Activated CD4-positive, alpha-beta T cell treated with anti-CD3 and anti-CD28 coated beads for 36 hours (primary cell): ENCODE data around the gene ZNF629. TPM values are rescaled to one million over a fixed set of nuclear protein-coding genes. Genes with fewer than 3 reads are reported as not detected.

Experiments used
- ATAC-seq: fragments of 200-7000 bp; cut with Tn5 transposase; one replicate; pipeline ENCODE4 v1.10.0; 2021; ENCODE audit warnings: mild to moderate bottlenecking, moderate library complexity
- CTCF ChIA-PET: fragments of 350-600 bp; sonication (Branson Sonifier 250); formaldehyde crosslinking; loops from one replicate; lab custom pipeline; 2021; ENCODE audit warnings: antibody characterized with exemption; lab: Charles Lee
- POLR2A ChIA-PET: fragments of 350-600 bp; sonication (Branson Sonifier 250); formaldehyde crosslinking; loops from one replicate; lab custom pipeline; 2021; ENCODE audit warnings: antibody characterized with exemption, inconsistent platforms; lab: Charles Lee
- DNase-seq: peaks from one replicate; pipeline ENCODE4 v3.0.0-alpha.2; 2020
- H3K27ac Mint-ChIP-seq: one replicate; pipeline ENCODE4 v1.8.0; 2021; ENCODE audit warnings: mixed read lengths
- H3K27me3 Mint-ChIP-seq: one replicate; pipeline ENCODE4 v1.8.0; 2021; ENCODE audit warnings: mixed read lengths
- H3K36me3 Mint-ChIP-seq: one replicate; pipeline ENCODE4 v1.8.0; 2021; ENCODE audit warnings: low read depth, mixed read lengths
- H3K4me1 Mint-ChIP-seq: one replicate; pipeline ENCODE4 v1.8.0; 2021; ENCODE audit warnings: mixed read lengths
- H3K4me3 Mint-ChIP-seq: one replicate; pipeline ENCODE4 v1.8.0; 2021; ENCODE audit warnings: mild to moderate bottlenecking, moderate library complexity, mixed read lengths
- H3K9me3 Mint-ChIP-seq: one replicate; pipeline ENCODE4 v1.8.0; 2021; ENCODE audit warnings: low read depth, mixed read lengths
- intact Hi-C, 2 experiments: fragments of 100-400 bp; cut with DNase I in 1 of 2; cut with micrococcal nuclease in 1 of 2; formaldehyde crosslinking; loops; one replicate each; pipeline versions ENCODE4 v1.14.2 to v1.15.1; 2022 to 2024; cut with DNase I, micrococcal nuclease
- total RNA-seq, 2 experiments: library from RNA; stranded (reverse); gene quantifications; one replicate each; pipeline ENCODE4 v1.2.3, GENCODE V29; 2021

The ZNF629 gene
- total RNA-seq, 2 experiments from 2014 or later = 3.4 to 3.7 TPM

DNA sequence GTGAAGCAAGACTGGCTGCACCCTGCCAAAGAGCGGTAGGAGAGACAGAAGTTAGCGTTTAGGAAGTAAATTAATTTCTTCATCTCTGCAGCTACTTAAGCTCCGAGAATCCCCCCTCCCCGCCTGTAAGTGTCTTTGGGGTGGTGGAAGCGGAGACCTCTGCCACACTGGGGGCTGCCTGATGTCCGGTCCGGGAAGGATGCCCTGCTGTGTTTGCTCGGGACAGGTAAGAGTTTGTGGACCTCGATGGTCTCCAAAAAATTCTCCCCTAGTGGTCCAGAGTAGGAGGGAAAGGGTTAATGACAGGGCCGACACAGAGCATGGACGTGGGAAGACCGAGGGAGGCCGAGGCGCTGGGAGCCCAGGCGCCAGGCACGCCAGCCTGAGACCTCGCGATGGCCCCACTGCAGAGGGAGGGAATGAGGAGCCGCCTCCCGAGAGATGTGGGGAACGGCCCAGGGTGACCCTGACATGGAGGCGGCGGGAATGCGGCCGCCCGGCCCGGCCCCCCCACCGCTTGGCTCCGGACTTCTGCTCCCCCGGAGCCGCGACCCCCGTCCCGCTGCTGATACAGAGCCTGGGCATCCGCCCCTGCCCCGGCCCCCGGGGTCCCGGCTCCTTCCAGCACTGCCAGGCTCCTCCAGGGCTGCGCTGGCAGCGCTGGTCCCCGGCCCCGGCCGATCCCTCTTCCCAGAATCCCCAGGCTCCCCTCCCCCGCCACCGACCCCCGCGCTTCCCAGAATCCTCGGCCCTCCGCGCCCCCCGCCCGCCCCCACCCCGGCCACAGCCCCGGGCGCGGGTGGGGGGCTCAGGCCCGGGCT lies 680 bp downstream of the ZNF629 start:
- peak; percentile 57 for ATAC-seq
- Mint-ChIP-seq H3K27me3 (peaks cover 2% of the 10 kb centered on the region), H3K4me3 (peak overlapping the region; percentile 75), H3K4me1 (peaks cover 17% of the 10 kb centered on the region), H3K36me3 (peaks cover 7% of the 10 kb centered on the region), H3K27ac (no peak overlapping the region), H3K9me3 (no peaks in the 10 kb centered on the region)
- CTCF ChIA-PET = interaction anchor here (0.5 to 0.6 kb wide), 2 partner anchors 19 to 188 kb away, joined by 3 read pairs; no protein-coding TSS in a partner anchor
- intact Hi-C loops = no loop called here
- POLR2A ChIA-PET = interaction anchor here (0.6 kb wide), 1 partner anchor 24 kb away, joined by 5 read pairs; no protein-coding TSS in a partner anchor
- DNase-seq = peak; percentile 40

DNA sequence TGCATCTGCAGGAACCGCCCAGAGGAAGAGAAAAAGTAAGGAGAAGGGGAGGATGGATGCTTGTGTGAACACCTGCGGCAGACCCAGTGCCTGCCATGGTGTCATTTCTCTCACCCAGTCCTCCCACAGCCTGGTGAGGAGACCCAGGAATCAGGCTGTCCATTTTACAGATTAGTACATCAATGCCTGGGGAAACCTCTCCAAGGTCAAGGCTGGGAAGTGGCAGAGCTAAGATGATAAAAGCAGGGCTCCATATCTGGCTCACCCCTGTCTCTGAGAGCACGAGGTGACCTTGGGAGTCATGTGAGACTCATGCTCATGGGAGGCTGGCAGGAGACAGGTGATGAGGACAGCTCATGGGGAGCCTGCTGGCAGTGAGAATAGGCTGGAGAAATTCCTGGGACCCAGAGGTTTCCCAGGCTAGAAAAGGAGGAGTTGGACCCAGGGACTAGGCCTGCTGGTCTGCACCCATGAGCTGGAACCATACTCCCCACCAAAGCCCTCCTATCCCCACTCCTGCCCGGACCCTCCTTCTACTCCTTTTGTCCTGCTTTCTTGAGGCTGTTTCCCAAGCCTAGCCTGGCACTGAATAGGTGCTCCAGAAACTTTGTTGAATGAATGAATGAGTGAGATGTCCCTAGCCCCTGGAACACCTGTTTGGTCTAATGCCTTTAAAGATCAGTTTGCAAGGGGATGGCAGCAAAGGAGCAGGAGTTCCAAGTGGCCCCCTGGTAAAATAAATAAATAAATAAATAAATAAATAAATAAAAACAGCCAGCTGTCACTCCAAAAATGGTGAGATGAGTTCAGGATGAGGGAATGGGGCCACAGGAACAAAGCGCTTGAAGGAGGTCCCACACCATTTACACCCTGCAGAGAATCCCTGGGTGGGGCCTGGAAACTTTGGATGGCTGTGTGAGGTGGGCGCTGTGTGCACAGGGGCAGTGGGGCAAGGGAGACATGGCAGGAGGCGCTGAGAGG lies 1.6 kb downstream of the ZNF629 start:
- POLR2A ChIA-PET = interaction anchor here (0.6 kb wide), 1 partner anchor 23 kb away, joined by 5 read pairs; no protein-coding TSS in a partner anchor
- no peak overlapping the region for H3K27ac Mint-ChIP-seq
- peaks cover 17% of the 10 kb centered on the region for H3K4me1 Mint-ChIP-seq
- no peak for ATAC-seq
- H3K27me3 Mint-ChIP-seq = peaks cover 2% of the 10 kb centered on the region
- peak overlapping the region; percentile 75 for H3K4me3 Mint-ChIP-seq
- H3K36me3 Mint-ChIP-seq = peaks cover 7% of the 10 kb centered on the region
- no peak for DNase-seq
- H3K9me3 Mint-ChIP-seq = no peaks in the 10 kb centered on the region
- CTCF ChIA-PET = no interaction called here
- intact Hi-C loops = no loop called here

DNA sequence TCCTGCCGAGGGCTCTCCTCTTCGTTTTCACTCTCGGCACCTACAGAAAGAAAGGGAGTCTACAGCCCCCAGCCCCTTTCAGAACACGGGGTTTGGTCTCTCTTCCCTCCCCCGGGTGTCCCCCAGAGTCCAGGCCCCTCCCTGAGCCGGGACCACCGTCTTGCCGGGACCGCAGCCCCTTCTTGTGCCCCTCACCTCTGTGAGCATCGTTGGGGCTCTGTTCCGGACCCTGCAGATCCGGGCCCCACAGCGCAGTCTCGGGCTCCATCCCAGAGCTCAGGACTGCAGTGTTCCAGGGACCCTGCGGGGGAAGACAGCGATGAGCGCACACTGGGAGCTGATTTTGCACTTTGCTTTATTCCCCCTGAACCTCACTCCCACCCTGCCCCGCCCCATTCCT lies 2.8 kb downstream of the ZNF629 start:
- H3K36me3 Mint-ChIP-seq = peaks cover 7% of the 10 kb centered on the region
- peaks cover 2% of the 10 kb centered on the region for H3K27me3 Mint-ChIP-seq
- H3K9me3 Mint-ChIP-seq = no peaks in the 10 kb centered on the region
- CTCF ChIA-PET = interaction anchor here (0.6 kb wide), 1 partner anchor 150 kb away, joined by 3 read pairs; no protein-coding TSS in a partner anchor
- H3K4me1 Mint-ChIP-seq = peaks cover 17% of the 10 kb centered on the region
- H3K27ac Mint-ChIP-seq = no peak overlapping the region
- no peak overlapping the region for H3K4me3 Mint-ChIP-seq
- POLR2A ChIA-PET = no interaction called here
- intact Hi-C loops = no loop called here
- ATAC-seq (no peak), DNase-seq (no peak)

DNA sequence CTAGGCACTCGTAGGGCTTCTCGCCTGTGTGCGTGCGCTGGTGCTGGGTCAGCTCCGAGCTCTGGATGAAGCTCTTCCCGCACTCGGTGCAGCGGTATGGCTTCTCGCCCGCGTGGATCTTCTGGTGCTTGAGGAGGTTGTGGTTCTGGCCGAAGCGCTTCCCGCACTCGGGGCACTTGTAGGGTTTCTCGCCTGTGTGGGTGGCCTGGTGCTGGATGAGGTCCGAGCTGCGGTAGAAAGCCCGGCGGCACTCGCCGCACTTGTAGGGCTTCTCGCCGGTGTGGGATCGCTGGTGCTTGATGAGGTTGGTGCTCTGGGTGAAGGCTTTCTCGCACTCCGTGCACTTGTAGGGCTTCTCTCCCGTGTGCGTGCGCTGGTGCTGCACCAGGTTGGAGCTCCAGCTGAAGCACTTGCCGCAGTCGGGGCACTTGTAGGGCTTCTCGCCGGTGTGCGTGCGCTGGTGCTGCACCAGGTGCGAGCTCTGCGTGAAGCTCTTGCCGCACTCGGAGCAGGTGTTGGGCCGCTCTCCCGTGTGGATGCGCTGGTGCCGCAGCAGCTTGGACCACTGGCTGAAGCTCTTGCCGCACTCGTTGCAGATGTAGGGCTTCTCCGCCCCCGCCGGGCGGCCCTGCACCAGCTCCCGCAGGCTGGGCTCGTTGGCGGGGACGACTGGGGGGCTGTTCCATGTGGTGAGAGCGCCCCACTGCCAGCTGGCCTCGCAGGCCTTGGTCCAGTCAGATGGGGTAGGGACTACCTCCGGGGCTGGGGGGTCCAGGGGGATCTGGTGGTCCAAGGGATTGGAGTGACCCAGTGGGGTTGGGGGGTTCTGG lies 3.5 kb downstream of the ZNF629 start:
- intact Hi-C loops = no loop called here
- H3K4me3 Mint-ChIP-seq = no peak overlapping the region
- peaks cover 7% of the 10 kb centered on the region for H3K36me3 Mint-ChIP-seq
- ChIA-PET POLR2A (no interaction called here), CTCF (interaction anchor here (0.5 to 1.1 kb wide), 3 partner anchors 9 to 195 kb away, joined by 3 to 4 read pairs (median 4); no protein-coding TSS in a partner anchor)
- no peak for DNase-seq
- peaks cover 17% of the 10 kb centered on the region for H3K4me1 Mint-ChIP-seq
- H3K27me3 Mint-ChIP-seq = peaks cover 2% of the 10 kb centered on the region
- no peaks in the 10 kb centered on the region for H3K9me3 Mint-ChIP-seq
- no peak for ATAC-seq
- no peak overlapping the region for H3K27ac Mint-ChIP-seq

DNA sequence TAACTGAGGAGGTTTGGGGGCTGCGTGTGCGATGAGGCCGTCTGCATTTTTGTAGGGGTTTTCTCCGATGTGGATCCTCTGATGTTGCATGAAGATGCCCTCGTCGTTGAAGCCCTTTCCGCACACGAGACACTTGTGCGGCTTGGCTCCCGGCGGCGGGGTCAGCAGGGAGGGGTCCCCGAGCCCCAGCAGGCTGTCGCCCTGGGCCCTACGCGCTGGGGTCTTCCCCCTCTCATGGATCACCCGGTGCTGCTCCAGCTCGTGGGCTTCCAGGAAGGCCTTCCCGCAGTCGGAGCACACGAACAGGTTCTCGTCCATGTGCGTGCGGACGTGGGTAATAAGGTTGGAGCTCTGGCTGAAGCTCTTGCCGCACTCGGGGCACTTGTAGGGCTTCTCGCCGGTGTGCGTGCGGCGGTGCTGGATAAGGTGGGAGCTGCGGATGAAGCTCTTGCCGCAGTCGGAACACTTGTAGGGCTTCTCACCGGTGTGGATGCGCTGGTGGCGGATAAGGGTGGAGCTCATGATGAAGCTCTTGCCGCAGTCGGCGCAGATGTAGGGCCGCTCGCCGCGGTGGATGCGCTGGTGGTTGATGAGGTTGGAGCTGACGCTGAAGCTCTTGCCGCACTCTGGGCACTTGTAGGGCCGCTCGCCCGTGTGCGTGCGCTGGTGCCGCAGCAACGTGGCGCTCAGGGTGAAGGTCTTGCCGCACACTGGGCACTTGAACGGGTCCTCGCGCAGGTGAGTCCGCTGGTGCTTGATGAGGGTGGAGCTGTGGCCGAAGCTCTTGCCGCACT lies 4.3 kb downstream of the ZNF629 start:
- Mint-ChIP-seq H3K36me3 (peaks cover 7% of the 10 kb centered on the region), H3K4me1 (peaks cover 16% of the 10 kb centered on the region), H3K9me3 (no peaks in the 10 kb centered on the region), H3K27me3 (no peaks in the 10 kb centered on the region), H3K27ac (no peak overlapping the region), H3K4me3 (no peak overlapping the region)
- ChIA-PET CTCF (interaction anchor here (0.7 to 1.1 kb wide), 3 partner anchors 10 to 603 kb away, joined by 3 to 4 read pairs (median 3); no protein-coding TSS in a partner anchor), POLR2A (no interaction called here)
- ATAC-seq (no peak), DNase-seq (no peak)
- intact Hi-C loops = no loop called here

DNA sequence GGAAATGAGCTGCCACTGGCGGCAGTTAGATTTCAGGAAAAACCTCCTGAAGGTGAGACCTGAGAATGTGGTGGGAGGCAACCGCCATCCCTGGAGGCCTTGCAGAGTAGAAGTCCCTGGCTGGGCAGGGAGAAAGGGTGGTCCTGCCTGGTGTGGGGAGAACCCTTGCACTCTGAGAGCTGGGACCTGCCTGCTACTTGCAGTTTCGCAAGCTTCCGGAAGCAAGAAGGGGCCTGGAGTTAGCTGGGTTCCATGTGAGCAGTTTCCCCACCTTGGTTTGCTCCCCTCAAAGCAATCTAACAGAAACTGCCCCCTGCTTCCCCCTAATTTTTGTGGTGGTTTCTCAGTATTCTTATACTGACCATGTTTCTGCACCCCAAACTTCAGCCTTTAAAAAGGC lies 6.5 kb downstream of the ZNF629 start:
- no peak overlapping the region for H3K27ac Mint-ChIP-seq
- CTCF ChIA-PET = no interaction called here
- no peaks in the 10 kb centered on the region for H3K27me3 Mint-ChIP-seq
- H3K36me3 Mint-ChIP-seq = peaks cover 9% of the 10 kb centered on the region
- DNase-seq = no peak
- H3K4me1 Mint-ChIP-seq = peaks cover 13% of the 10 kb centered on the region
- H3K4me3 Mint-ChIP-seq = no peak overlapping the region
- ATAC-seq = no peak
- POLR2A ChIA-PET = no interaction called here
- intact Hi-C loops = no loop called here
- H3K9me3 Mint-ChIP-seq = no peaks in the 10 kb centered on the region

DNA sequence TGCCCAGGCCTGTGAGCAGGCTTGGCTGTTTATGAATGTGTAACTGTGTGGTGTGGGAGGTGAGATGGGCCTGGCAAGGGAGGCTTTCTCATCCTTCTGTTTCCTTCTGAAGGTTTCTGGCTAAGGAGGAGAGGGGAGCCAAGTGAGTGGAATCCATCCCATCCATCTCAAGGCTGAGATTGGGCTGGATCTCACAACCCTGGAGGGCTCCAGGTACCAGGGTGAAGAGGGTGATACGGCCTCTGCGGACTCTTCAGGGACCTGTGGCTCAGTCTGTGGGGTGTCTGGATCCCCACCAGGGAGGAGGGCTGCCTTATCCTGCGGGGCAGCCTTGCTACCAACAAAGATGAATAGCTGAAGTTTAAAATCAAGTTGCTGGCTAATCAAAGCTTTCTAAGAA lies 7.0 kb downstream of the ZNF629 start:
- DNase-seq = no peak
- no peaks in the 10 kb centered on the region for H3K27me3 Mint-ChIP-seq
- intact Hi-C loops = no loop called here
- no peaks in the 10 kb centered on the region for H3K9me3 Mint-ChIP-seq
- peaks cover 9% of the 10 kb centered on the region for H3K36me3 Mint-ChIP-seq
- CTCF ChIA-PET = no interaction called here
- H3K4me1 Mint-ChIP-seq = peaks cover 8% of the 10 kb centered on the region
- ATAC-seq = no peak
- no peak overlapping the region for H3K27ac Mint-ChIP-seq
- POLR2A ChIA-PET = no interaction called here
- no peak overlapping the region for H3K4me3 Mint-ChIP-seq

DNA sequence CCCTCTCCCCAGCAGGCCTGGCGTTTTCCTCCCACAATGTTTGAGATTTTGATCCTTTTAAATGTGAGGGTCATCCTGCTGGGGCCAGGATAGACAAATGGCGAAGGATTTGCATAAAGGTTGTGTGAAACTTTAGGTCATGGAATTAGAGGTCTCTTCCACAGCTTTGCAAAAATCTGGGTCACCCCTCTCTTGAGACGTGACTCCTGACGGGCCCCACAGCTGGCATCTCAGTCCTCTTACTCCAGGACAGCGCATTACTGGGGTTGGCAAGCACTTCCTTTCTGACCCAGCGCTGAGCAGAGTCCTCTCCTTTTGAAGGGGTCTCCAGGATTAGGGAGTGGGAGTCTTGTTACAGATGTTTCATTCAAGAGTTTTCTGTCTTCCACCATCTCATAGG lies 7.4 kb downstream of the ZNF629 start:
- ChIA-PET CTCF (no interaction called here), POLR2A (no interaction called here)
- DNase-seq (no peak), ATAC-seq (no peak)
- Mint-ChIP-seq H3K36me3 (peaks cover 11% of the 10 kb centered on the region), H3K9me3 (no peaks in the 10 kb centered on the region), H3K27me3 (no peaks in the 10 kb centered on the region), H3K4me1 (peaks cover 12% of the 10 kb centered on the region), H3K27ac (no peak overlapping the region), H3K4me3 (no peak overlapping the region)
- intact Hi-C loops = no loop called here

DNA sequence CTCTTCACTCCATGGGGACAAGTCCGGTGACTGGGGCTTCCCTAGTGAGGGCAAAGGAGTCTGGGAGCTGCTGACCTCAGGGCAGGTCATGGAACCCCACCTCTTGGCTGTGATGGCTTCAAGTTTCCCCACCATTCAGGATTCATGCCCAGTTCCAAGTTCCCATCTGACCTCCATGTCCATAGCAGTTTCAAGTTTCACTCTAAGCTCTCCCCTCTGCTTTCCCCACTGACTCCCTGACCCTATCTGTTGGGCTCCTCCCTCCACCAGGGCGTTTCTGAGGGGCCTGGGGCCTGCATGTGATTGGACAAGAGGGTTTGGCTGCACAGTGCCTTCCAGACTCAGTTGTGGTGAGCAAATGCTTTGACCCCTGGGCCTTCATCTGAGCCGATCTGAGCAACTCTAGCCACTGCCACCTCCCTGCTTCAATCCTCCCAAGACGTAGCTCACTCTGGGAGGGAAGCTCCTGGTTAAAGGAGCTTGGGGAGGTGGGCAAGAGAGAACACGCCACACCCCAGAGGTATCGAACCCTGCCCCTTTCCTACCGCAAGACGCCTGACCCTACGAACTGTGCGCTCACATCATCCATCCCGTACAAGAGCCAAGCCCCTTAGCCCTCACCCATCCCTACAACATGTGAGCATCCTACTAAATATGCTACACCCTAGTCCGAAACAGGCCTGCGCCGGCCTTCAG lies 8.3 kb downstream of the ZNF629 start:
- Mint-ChIP-seq H3K4me3 (no peak overlapping the region), H3K9me3 (no peaks in the 10 kb centered on the region), H3K27ac (no peak overlapping the region), H3K36me3 (peaks cover 11% of the 10 kb centered on the region), H3K4me1 (peaks cover 15% of the 10 kb centered on the region), H3K27me3 (no peaks in the 10 kb centered on the region)
- ChIA-PET POLR2A (no interaction called here), CTCF (interaction anchor here (1.1 to 2.7 kb wide), 3 partner anchors 19 to 35 kb away, joined by 3 to 8 read pairs (median 5); no protein-coding TSS in a partner anchor)
- DNase-seq (no peak), ATAC-seq (no peak)
- intact Hi-C loops = no loop called here
